Neuron (in vitro differentiated cells): ENCODE results near the gene CFD.
"Not testable (repeated sequence)": the region's sequence is repeated elsewhere in the genome, so short reads cannot be mapped to it uniquely, and the experiment has no call there.

ENCODE experiments used
- H2AFZ ChIP-seq: one replicate; pipeline ENCODE4 v1.6.1; 2013; ENCODE audit warnings: low read depth, mild to moderate bottlenecking, inconsistent platforms, low read length, moderate library complexity
- H3K27me3 ChIP-seq: one replicate; pipeline ENCODE4 v1.6.1; 2013; ENCODE audit warnings: low read length; ENCODE audit not compliant: insufficient read depth
- H3K36me3 ChIP-seq: one replicate; pipeline ENCODE4 v1.6.1; 2013; ENCODE audit warnings: low read length; ENCODE audit not compliant: insufficient read depth
- H3K4me1 ChIP-seq: one replicate; pipeline ENCODE4 v1.6.1; 2013; ENCODE audit warnings: low read length; ENCODE audit not compliant: insufficient read depth
- H3K4me3 ChIP-seq: 2 replicates; pipeline ENCODE4 v1.5.1; 2013; ENCODE audit warnings: mild to moderate bottlenecking, low read length, moderate library complexity
- H3K9me3 ChIP-seq: one replicate; pipeline ENCODE4 v1.6.1; 2013; ENCODE audit warnings: low read length

The CFD gene

DNA sequence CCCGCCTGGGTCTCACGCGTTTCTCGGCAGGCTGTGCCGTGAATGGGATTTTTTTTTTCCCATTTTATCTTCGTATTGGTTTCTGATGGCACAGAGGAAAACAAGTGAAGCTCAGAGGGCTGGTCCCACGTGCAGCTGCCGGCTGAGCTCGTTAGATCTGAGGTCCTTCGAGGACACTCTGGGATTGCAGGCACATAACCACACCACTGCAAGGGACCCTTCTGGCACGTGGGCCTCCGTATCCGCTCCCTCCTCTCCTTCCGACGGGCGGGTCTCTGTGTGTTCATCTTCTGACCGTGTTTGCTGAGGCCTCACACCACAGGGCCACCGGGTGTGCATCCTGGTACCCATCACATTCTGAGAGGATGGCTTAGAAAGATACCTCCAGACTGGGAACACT lies 16.6 kb downstream of the CFD start:
- H2AFZ ChIP-seq: no peak overlapping the region
- H3K36me3 ChIP-seq: peaks cover 50% of the 10 kb centered on the region
- no peaks in the 10 kb centered on the region for H3K27me3 ChIP-seq
- no peak overlapping the region for H3K4me3 ChIP-seq
- H3K9me3 ChIP-seq: no peaks in the 10 kb centered on the region
- H3K4me1 ChIP-seq: no peaks in the 10 kb centered on the region

- H3K9me3 ChIP-seq: no peaks in the 10 kb centered on the region
- H2AFZ ChIP-seq: no peak overlapping the region
- H3K4me1 ChIP-seq: no peaks in the 10 kb centered on the region
- H3K27me3 ChIP-seq: no peaks in the 10 kb centered on the region
- no peak overlapping the region for H3K4me3 ChIP-seq
- peaks cover 54% of the 10 kb centered on the region for H3K36me3 ChIP-seq
These were observed 17.4 kb downstream of the CFD start for GRCh38 chr19:876780-877314.

- not testable (repeated sequence) for H3K27me3 ChIP-seq, H2AFZ ChIP-seq, H3K9me3 ChIP-seq, H3K4me3 ChIP-seq, H3K4me1 ChIP-seq
- H3K36me3 ChIP-seq: peaks cover 64% of the 10 kb centered on the region
These were observed 18.7 kb downstream of the CFD start for GRCh38 chr19:877992-878660.

- not testable (repeated sequence) for H3K4me1 ChIP-seq, H3K27me3 ChIP-seq, H3K9me3 ChIP-seq, H2AFZ ChIP-seq, H3K4me3 ChIP-seq
- peaks cover 65% of the 10 kb centered on the region for H3K36me3 ChIP-seq
These were observed 19.5 kb downstream of the CFD start for GRCh38 chr19:878751-879561.

GRCh38 chr19:879711-880438 lies 20.4 kb downstream of the CFD start:
- no peaks in the 10 kb centered on the region for H3K9me3 ChIP-seq
- H3K4me3 ChIP-seq: no peak overlapping the region
- H2AFZ ChIP-seq: no peak overlapping the region
- no peaks in the 10 kb centered on the region for H3K4me1 ChIP-seq
- no peaks in the 10 kb centered on the region for H3K27me3 ChIP-seq
- H3K36me3 ChIP-seq: peaks cover 69% of the 10 kb centered on the region

GRCh38 chr19:881385-882071 lies 22.1 kb downstream of the CFD start:
- Histone ChIP-seq H2AFZ (no peak overlapping the region), H3K27me3 (no peaks in the 10 kb centered on the region), H3K4me1 (no peaks in the 10 kb centered on the region), H3K4me3 (no peak overlapping the region), H3K36me3 (peaks cover 70% of the 10 kb centered on the region), H3K9me3 (no peaks in the 10 kb centered on the region)

DNA sequence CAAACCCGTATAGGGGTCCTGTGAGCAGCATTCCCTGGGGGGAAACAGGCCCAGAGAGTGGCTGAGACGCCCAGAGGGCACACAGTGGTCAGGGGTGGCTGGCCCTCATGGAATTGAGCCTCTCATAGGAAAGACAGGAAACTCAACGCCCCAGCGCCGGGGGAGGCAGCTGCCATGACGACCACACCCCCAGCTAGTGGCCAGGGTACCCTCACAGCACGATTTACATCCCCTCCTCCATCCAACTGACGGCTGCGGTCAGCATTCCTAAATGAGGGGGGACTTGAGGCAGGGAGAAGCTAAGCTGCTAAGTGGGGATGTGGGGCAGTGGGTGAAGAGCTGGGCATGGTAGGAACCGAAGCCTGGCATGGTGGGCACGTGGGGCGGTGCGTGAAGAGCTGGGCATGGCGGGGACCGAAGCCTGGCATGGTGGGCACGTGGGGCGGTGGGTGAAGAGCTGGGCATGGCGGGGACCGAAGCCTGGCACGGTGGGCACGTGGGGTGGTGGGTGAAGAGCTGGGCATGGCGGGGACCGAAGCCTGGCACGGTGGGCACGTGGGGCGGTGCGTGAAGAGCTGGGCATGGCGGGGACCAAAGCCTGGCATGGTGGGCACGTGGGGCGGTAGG lies 23.5 kb downstream of the CFD start:
- no peaks in the 10 kb centered on the region for H3K4me1 ChIP-seq
- H3K4me3 ChIP-seq: no peak overlapping the region
- no peaks in the 10 kb centered on the region for H3K27me3 ChIP-seq
- no peak overlapping the region for H2AFZ ChIP-seq
- peaks cover 67% of the 10 kb centered on the region for H3K36me3 ChIP-seq
- H3K9me3 ChIP-seq: no peaks in the 10 kb centered on the region

DNA sequence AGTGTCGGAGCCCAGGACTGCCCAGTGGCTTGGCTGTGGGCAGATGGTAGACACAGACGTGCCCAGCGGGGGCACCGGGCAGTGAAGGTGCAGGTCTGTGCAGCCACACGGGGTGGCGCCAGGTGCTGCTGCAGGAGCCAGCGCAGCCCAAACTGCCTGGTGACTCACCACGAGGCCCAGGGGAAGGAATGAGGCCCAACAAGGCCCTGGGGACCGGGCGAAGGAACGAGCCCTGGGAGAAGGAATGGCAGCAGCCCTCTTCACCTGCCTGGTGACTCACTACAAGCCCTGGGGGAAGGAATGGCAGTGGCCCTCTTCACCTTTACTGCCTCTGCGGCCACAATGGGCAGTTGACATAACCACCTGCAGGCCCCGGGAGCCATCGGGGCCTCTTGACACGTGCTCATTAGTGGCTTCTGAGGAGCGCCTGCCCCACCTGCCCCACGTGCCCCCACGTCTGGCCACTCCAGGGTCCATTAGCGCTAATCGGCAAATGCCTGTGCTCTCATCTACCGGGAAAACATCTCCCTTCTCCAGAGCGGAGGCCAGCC lies 24.3 kb downstream of the CFD start:
- Histone ChIP-seq H3K27me3 (no peaks in the 10 kb centered on the region), H2AFZ (no peak overlapping the region), H3K4me3 (no peak overlapping the region), H3K4me1 (no peaks in the 10 kb centered on the region), H3K36me3 (peaks cover 71% of the 10 kb centered on the region), H3K9me3 (no peaks in the 10 kb centered on the region)

GRCh38 chr19:884420-885211 lies 25.2 kb downstream of the CFD start:
- H3K9me3 ChIP-seq: no peaks in the 10 kb centered on the region
- H2AFZ ChIP-seq: no peak overlapping the region
- H3K36me3 ChIP-seq: peaks cover 74% of the 10 kb centered on the region
- no peaks in the 10 kb centered on the region for H3K4me1 ChIP-seq
- H3K4me3 ChIP-seq: no peak overlapping the region
- no peaks in the 10 kb centered on the region for H3K27me3 ChIP-seq

- H3K4me1 ChIP-seq: no peaks in the 10 kb centered on the region
- no peaks in the 10 kb centered on the region for H3K27me3 ChIP-seq
- H2AFZ ChIP-seq: no peak overlapping the region
- peaks cover 80% of the 10 kb centered on the region for H3K36me3 ChIP-seq
- H3K9me3 ChIP-seq: no peaks in the 10 kb centered on the region
- H3K4me3 ChIP-seq: no peak overlapping the region
These were observed 26.2 kb downstream of the CFD start for GRCh38 chr19:885536-886224.

DNA sequence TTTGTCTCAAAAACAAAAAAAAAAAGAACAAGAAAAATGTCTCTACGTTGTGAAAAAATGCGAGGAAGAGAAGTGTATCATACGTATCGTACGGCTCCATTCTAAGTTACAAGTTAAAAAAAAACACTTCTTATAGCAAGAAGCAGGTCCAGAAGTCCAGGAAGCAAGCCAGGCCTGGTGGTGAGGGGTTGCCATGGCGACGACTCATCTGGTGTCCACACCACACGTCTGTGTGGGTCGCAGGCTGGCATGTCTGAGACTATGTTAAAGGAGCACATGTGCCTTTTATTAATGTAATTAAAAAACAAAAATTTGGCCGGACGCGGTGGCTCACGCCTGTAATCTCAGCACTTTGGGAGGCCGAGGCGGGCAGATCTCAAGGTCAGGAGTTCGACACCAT lies 27.6 kb downstream of the CFD start:
- H3K9me3 ChIP-seq: no peaks in the 10 kb centered on the region

More for the DNA sequence above, 27.6 kb downstream of the CFD start:
- H2AFZ ChIP-seq: no peak overlapping the region
- H3K36me3 ChIP-seq: peaks cover 71% of the 10 kb centered on the region
- H3K27me3 ChIP-seq: no peaks in the 10 kb centered on the region
- H3K4me3 ChIP-seq: no peak overlapping the region
- H3K4me1 ChIP-seq: peaks cover 3% of the 10 kb centered on the region
